HCEC 1CT (cell line): Measurements from ENCODE around the gene RGS6.

Source experiments
- DNase-seq: peaks from one replicate; pipeline ENCODE4 v3.0.0-alpha.2; 2017

The RGS6 gene

DNA sequence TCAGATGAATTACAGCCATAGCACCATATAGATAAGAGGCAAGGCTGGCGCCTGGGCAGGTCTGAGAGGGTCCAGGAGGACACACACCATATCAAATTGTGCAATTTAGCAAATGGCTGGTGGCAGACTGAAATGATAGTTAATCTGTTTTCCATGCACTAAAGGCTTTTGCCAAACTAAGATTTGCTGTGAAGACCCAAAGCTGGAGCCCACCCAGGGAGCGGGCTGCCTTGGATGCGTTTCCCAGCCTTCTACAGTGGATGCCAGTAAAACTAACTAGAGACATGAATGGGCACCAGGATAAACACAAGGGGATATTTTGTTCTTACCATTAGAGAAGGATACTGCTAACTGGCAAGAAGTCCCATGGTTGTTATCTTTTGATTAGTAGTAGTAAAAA is 486.6 kb downstream of the RGS6 start:
- DNase-seq: no peak

DNA sequence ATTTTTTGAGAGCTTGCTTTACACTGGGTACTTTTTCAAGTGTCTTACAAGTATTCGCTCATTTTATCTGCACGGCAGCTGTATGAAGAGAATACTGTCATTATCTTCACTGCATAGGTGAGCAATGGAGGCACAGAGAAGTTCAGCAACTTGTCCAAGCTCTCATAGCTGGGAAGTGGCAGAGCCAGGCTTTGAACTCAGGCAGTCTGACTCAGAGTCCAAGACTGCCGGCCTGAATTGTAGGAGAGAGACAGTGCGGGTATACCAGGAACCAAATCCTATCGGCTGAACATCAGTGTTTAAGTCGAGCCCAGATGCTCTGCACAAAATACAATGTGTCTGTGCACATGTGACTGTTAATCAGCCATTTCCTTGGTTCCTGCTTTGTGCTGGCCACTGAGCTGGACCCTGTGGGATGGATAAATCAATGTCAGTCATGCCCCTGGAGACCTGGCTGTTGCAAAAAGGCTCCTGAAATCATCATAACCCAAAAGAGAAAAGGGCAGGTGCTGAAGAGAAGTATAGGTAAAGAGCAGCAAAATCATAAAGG is 487.1 kb downstream of the RGS6 start:
- no peak for DNase-seq

DNA sequence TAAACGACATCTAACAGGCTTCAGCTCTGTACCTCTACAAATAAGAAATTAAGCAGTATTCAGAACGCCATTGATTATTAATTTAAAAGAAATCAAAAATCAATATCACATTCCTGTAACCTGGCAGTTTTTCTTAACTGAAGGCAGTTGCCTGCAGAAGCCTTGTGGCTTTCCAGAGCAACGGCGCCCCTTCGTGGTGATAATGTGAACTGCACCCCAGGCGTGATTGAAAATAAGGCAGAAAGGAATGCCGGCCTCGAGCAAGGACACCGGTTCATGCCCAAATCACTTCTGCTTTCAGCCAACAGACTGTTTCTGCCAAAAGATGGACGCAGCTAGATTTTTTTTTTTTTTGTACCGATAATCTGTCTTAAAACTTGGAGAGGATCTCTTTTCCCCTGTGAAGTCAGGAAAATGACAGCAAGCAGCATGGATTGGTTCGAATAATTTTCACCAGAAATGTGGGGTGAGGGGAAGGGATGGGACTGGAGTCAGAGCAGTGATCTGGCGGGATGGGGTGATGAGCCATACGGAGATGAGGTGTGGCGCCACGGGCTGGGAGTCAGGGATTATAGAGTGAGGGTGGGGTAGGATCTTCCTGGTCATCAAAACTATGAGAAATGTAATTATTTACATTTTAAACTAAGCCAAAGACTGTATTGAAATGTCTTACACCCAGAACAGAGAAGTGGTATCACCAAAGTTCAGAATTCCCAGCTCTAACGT is 488.7 kb downstream of the RGS6 start:
- DNase-seq: peak; percentile 40

DNA sequence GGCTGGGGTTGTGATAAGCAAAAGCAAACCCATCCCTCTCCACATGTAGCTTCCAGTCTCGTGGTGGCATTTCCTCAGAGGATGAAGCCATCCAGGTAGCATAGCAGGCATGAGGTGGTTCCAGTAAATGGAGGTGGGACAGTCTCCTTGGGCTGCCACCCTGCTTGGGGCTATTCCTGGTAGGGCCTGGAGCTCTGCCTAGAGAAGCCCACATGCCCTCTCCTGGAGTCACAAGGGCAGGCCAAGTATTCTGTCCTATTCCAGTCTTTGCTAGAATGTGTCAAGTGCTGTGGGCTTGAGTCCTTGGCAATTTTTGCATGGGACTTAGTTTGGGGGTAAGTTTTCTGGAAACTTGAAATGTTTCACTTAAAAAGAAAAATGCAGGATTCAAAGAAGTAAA is 491.7 kb downstream of the RGS6 start:
- no peak for DNase-seq

DNA sequence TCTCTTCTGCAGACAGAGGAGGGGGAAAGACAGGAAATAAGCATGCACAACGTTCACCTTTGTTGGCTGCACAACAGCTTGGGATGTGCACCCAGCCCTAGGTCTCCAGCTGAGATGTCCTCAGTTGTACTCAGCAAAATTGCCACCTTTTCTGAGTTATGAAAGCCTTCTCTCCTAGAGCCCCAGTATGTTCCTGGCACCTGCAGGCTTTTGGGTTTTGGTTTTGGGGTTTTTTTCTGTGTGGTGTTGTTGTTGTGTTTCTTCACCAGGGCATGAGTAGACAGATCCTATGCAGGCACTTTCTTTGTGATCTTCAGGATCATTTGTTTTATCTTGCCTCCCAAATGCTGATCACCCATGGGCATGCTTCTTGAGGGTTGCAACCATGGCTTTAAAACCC is 498.2 kb downstream of the RGS6 start:
- no peak for DNase-seq

DNA sequence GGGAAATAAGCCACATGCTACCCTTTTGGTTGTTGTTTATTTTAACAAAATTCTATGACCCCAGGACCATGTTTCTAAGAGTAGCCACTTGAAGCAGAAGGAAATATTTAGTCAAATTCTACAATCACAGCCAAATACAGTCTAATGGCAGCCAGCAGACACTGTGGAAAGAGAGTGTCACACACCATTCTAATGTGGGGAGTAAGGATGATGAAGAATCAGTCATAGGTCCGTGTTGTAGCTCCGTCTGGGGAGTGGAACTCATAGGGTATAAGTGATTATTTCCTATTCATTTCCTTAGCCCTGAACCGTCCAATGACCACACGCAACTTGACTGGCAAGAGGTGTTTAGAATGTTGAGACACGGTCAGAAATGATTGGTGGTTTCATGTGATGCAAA is 500.5 kb downstream of the RGS6 start:
- DNase-seq: no peak

DNA sequence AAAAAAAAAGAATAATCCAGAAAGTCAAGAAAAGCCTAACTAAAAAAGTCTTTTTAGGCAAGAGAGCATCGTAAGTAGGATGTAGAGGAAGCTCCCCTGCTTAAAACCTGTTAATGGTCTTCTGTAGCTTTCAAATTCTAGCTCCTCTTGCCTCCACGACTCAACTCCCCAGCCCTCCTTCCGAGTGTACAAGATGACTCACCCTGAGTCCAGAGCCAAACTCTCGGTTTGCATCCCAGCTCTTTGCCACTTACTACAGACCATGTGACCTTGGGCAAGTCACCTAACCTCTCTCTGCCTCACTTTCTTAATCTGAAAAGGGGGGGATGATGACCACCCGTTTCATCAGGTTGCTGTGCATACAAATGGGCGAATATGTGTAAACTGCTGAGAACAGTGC is 501.3 kb downstream of the RGS6 start:
- peak; percentile 53 for DNase-seq

DNA sequence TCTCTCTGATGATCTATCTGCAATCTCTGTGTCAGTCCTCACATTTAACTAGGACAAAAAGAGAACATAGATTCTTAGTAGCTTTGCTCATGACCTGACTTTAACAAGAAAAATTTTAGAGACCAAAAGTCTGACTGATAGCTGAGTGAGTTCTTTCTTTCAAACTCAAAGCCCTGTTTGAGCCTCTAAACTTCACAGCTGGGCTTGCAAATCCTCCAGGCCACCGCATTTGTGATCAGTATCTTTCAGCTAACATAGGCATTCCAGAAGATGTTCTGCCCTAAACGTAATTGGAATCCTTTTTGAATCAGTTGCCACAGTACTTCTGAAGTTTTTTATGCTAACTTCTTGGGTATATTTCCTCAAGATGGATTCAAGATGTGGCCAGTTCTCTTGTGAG is 502.6 kb downstream of the RGS6 start:
- no peak for DNase-seq

DNA sequence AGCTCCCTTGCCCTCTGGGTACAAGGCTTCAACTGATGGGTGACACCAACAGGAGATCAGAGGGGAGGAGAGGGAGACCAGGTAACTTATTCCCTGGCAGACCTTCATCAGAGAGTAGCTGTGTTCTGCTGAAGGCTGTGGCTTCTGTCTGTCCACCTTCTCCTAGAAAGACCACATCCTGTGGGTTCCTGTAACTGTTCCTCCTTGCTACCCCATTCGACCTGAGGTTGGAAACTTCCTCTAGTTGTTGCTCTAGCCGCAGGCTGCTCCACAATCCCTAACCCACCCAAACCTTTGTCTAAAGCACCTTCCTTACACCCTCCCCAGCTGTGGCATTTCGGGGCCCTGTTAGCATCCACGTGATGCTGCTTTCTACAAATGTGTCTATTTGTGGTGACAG is 507.5 kb downstream of the RGS6 start:
- no peak for DNase-seq

DNA sequence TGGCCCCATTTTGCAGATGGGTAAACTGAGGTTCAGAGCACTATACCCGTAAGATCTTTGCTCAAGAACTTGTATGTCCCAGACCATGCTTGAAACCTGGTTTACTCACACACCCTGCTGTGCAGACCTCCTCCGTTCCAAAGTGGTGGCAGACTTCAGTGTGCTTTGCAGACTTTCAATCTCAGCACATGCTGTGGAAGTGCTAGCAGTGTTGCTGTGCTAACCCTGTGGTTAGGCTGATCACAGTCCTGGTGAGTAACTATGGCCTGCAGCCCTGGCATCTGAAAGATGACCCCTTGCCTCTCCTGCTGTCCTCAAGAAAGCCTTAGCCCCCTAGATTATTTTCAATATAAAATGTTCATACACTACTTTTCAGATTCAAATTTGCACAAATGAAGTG is 511.0 kb downstream of the RGS6 start:
- no peak for DNase-seq

DNA sequence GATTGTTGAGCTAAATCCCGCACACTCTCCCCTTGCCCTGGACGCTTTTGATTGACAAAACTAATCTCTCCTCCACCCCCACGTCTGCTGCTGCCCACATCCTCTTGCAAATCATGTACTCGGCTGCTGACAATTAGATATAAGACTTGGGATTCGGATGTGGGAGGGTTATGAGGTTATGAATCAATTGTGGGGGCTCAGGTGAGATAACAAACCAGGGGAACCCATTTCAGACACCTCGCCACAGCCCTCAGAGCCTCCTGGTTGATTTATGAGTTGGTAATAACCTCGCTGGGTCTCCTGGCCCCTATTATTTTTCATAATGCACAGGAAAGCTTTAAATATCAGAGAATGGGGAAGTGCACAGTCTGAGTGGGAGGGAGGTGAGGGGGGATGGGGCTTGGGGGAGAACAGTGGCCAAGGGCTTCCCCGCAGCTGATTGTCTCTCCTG is 511.8 kb downstream of the RGS6 start:
- no peak for DNase-seq

DNA sequence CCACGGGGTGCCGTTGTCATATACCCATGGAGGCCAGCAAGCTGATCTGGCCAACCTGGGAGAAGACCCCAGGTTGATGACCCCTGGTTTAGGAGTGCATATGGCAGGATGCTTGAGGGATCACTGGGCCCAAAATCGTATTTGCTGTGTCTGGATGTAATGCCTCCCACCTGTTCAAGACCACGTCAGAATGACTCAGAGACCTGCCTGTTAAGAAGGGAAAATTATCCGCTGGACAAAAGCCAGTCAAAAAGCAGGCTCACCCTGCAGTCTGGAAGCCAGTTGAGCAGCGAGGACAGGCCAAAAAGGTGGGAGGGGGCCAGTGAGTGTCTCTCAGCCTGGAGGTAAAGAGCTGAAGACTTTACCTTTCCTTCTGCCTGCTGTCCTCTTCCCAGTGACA is 512.5 kb downstream of the RGS6 start:
- DNase-seq: no peak

DNA sequence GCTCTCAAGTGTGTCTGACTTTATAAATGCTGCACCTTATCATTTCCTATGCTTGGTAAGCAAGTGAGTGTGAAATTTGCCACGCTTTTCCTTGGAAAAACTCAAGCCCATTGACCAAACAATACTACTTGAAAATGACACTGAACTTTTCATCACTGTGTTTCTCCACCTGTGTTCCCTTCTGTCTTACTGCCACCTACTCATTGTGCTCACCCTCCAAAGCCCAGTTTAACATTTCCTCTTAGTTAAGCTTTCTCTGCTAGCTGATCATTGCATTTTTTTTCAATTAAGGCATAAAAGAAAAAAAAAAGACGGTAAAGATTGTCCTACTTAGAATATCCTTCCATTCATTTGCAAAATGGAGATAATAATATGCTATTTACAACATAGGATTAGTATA is 516.0 kb downstream of the RGS6 start:
- DNase-seq: no peak

DNA sequence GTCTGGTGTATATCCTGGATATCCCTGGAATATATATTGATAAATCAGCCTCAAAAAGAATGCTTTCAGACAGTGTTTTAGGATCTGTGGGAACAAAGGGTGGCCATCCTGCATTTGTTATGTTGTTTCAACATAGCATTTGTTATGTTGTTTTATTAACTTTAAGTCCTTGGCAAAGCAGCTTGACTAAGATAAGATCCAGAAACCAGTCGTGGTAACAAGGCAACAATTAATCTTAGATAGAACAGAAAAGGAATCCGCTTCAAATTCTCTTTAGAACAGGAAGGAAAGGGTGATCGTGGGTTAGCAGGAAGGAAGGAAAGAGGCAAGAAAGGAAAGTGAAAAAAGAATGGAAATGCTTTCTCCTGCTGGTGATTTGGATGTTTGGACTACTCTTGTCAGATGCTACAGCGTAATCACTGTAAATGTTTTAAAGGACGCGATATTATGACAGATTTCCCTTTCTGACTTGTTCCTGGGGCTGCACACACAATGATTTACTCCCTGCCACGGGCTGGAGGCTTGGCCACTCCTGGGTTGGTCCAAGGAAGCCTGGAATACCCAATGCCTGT is 518.3 kb downstream of the RGS6 start:
- DNase-seq: no peak

DNA sequence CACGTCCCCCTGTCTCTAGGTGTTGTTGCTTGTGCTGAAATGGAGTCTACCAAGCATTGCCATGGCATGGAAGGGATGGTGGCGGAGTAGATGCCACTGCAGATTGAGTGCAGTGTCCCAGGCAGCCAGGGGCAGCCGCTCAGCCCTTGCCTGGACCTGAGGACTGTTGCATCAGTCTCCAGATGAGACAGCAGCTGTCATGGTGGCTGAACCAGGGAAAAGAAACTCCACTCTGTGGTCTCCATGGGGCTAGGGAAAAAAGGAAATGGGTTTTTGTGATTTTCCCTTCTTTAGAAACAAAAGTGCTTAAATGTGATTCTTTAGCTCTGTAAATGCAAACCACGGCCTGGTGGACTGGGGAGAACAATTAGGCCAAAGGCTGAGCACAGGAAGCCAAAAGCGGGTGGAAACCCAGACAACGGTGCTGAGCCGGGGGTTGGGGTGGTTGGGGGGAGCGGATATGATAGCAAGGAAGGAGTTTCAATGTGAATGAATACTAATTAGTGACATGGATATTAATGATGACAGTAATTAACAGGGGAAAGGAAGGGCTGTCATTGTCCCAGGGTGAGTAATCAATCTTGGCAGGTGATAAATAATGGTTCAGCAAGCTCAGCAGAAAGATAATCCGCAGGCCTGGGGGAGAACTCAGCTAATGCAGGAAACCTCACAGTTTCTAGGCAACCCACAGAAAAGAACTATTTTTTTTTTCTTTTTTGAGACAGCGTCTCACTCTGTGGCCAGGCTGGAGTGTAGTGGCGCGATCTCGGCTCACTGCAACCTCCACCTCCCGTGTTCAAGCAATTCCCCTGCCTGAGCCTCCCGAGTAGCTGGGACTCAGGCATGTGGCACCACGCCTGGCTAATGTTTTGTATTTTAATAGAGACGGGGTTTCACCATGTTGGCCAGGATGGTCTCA is 519.1 kb downstream of the RGS6 start:
- no peak for DNase-seq

DNA sequence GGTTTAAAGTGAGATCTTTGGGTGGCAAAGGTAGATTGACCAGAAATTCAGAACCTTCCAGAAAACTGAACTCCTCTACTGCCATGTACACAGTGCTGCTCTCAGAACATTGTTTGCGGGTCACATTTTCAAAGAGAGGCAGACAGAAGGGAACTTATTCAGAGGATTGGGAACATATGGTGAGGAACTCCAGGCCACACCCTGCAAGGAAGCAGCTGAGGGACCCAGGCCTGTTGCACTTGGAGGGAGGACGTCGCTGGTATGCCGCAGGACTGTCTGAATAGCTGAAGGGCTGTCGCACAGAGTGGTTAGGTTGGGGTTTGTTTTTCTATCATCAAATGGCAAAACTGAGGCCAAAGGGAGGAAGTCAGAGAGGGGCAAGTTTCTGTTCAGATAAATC is 520.5 kb downstream of the RGS6 start:
- no peak for DNase-seq

DNA sequence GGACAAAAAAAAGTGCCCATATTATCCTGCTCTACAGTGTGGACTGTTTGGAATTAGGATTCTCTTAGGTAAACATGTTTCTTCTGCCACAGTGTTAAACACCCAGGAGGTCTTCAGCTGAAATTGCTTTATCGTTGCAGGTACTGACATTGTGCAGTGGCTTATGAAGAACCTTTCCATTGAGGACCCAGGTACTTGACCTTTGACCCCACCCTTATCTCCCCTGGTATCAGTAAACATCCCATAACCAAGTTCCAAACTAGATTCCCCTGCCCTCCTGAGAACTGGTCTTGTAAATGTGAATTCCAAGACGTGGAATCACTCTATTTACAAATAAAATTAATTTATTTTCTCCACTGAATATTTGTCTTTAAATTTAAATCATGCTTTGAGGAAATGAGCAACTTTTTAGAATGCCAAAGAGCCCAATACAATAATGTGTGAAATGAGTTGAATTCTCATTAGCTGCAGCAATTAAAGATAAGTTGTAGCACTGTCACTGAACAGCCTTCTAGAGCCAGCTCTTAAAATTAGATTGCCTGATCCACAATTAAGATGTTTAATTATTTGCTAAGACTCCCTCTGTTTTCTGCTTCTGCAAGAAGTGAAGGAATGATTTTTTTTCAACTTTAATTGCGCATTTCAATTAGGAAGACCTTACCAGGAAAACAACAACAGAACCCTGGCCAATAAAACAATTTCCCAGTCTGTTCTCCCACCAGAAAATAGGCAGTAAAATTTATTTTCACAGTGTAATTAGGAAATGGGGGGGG is 522.3 kb downstream of the RGS6 start:
- DNase-seq: no peak

DNA sequence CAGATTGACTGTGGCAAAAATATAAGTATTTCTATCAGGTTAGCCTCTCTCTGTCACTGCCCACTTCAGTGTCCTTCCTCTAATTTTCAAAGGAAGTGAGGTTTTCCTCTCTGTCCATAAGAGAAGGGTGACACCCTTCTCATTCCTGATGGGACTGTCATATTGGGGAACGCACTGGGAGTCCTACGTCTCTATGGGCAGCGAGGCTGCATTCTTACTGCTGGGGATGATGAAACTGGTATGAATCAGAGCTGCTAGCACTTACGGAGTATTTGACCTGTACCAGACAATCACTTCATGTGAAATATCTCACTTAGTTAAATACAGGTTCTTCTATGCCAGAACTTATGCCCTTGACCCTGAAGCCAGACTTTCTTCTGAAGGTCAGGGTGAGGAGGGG is 525.4 kb downstream of the RGS6 start:
- peak; percentile 94 for DNase-seq

DNA sequence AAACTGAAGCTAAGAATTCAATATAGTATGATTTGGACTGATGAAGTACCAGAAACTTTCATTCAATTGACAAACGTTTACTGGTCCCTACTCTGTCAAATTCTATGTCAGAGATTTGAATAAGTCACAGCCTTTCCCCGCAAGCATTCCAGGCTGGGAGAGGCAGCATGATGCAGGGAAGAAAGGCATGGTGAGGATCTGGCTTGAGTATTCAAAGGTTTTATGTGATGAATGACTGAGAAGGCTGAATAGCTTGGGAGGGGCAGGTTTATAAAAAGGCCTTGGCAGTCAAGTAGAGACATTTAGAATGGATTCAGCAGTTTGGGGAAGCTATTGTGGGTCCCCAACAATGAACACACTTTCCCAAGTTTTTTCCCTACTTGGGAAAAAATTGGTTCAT is 529.8 kb downstream of the RGS6 start:
- no peak for DNase-seq

DNA sequence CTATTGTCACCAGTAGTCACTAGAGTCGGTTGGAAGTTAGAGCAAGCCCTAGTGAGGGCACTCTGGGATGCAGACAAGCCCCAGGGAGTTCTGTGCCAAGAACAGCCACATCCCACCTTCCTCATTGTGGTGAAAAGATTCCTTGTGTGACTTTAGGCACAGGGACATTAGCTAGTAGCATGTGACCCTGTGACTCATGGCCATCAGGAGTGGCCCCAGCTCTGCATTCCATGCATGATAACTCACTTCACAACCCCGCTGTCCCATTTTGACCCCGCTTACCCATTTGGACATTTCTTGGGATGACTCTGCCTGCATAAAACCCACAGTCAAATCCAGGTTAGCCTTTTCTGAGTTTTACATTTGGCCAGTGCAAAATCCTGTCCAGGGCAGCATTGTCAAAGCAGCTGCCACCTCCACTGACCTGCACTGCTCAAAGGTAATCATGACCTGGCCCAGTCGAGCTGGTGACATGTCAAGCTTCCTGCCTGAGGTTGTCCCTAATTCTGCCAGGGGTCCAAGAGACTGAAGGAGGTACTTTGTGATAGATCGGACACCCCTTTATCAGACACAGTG is 531.1 kb downstream of the RGS6 start:
- DNase-seq: peak; percentile 39

DNA sequence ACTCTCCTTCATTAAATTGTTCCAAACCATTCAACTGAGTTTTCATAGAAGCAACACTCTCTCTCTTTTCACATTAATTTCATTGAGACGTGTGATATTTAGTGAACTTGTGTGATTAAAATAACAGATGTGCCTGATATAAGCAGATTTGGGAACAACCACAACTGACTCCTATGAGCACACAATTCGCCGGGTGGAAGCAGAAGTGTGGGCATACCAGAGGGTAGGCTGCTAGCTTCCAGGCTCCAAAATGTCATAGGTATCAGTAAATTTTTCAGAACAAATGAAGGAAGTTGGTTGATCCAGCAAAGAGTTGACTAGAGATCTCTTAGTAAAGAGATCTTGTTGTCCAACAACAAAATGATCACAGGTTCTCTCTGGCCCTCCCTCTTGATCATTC is 532.0 kb downstream of the RGS6 start:
- DNase-seq: no peak

DNA sequence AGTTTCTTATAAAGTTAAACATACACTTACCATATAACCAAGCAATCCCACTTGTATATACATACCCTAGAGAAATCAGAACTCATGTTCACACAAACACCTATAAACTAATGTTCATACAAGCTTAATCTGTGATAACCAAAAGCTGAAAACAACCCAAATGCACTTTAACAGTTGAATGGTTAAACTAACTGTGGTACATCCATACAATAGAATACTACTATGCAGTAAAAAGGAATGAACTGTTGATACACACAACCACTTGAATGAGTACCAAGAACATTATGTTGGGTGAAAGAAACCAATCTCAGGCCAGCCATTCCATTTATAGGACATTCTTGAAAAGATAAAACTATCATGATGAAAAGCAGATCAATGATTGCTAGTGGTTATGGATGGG is 534.1 kb downstream of the RGS6 start:
- no peak for DNase-seq

DNA sequence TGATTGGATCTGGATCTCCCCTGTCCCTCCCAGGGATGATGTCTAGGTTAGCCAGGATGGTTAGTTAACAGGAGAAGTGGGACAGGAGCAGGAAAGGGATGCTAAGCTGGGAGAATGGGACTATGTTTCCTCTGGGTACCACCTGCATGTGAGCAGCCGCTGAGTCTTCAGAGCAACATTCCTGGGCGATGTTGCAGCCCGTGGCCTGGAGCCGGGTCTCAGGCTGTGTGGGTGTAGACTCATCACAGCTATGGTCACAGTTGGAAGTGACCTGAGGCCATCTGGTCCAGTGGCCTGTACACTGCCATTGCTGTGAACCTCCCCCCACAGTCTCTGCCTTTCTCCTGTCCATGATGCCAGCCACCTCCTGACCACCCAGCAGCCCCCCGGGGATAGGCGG is 539.1 kb downstream of the RGS6 start:
- peak; percentile 13 for DNase-seq
